ENCODE results near the gene HPS1. TPM values are rescaled to one million over a fixed set of nuclear protein-coding genes. Genes with fewer than 3 reads are reported as not detected.

The HPS1 gene
- total RNA-seq, 1 experiment from 2014 or later: 146 TPM

GRCh38 chr10:98478430-98479222 lies 31.9 kb upstream of the HPS1 start:
- POLR2A ChIA-PET: no interaction called here
- intact Hi-C loops (cut with micrococcal nuclease; ENCODE audit: unreplicated experiment): no loop called here

GRCh38 chr10:98477861-98478260 lies 31.1 kb upstream of the HPS1 start:
- CTCF ChIA-PET: no interaction called here
- BruUV-seq (replicated peaks): no TSS peak
- H3K4me3 ChIP-seq (ENCODE audit: low read depth in 2 of 2, low read length in 2 of 2): no peak overlapping the region
- in situ Hi-C loops (cut with HindIII; ENCODE audit: low pct_unique_long_range_greater_than_20kb, low sequenced_read_pairs) (no loop called here), intact Hi-C loops (cut with micrococcal nuclease; ENCODE audit: unreplicated experiment) (no loop called here)
- POLR2A ChIA-PET: no interaction called here
- DNase-seq (ENCODE audit: low read depth, low spot score): no peak
- H3K4me1 ChIP-seq (ENCODE audit: control insufficient read depth, insufficient read depth, low read length): no peaks in the 10 kb centered on the region
- no peaks in the 10 kb centered on the region for H3K9me3 ChIP-seq (ENCODE audit: control insufficient read depth, insufficient read depth, low read depth, low read length)
- ATAC-seq: no peak
- H3K27ac ChIP-seq (ENCODE audit: low read length): no peak overlapping the region
- no peaks in the 10 kb centered on the region for H3K36me3 ChIP-seq (ENCODE audit: control insufficient read depth, insufficient read depth, low read length)
- peaks cover 6% of the 10 kb centered on the region for H3K27me3 ChIP-seq (ENCODE audit: control insufficient read depth, insufficient read depth, low read length)
- TF ChIP-seq TCF7L2 (IDR thresholded peaks at IDR 0.05; ENCODE audit: low read depth, low read length): no peak
- no peak for TF ChIP-seq SIN3A (IDR thresholded peaks at IDR 0.05; ENCODE audit: borderline replicate concordance, insufficient read depth, low read depth, low read length)
- TF ChIP-seq CTCF (IDR thresholded peaks at IDR 0.05): no peak
- no peak for TF ChIP-seq POLR2AphosphoS5 (IDR thresholded peaks at IDR 0.05; ENCODE audit: low read depth, low read length)
- TF ChIP-seq, protein P1, sequence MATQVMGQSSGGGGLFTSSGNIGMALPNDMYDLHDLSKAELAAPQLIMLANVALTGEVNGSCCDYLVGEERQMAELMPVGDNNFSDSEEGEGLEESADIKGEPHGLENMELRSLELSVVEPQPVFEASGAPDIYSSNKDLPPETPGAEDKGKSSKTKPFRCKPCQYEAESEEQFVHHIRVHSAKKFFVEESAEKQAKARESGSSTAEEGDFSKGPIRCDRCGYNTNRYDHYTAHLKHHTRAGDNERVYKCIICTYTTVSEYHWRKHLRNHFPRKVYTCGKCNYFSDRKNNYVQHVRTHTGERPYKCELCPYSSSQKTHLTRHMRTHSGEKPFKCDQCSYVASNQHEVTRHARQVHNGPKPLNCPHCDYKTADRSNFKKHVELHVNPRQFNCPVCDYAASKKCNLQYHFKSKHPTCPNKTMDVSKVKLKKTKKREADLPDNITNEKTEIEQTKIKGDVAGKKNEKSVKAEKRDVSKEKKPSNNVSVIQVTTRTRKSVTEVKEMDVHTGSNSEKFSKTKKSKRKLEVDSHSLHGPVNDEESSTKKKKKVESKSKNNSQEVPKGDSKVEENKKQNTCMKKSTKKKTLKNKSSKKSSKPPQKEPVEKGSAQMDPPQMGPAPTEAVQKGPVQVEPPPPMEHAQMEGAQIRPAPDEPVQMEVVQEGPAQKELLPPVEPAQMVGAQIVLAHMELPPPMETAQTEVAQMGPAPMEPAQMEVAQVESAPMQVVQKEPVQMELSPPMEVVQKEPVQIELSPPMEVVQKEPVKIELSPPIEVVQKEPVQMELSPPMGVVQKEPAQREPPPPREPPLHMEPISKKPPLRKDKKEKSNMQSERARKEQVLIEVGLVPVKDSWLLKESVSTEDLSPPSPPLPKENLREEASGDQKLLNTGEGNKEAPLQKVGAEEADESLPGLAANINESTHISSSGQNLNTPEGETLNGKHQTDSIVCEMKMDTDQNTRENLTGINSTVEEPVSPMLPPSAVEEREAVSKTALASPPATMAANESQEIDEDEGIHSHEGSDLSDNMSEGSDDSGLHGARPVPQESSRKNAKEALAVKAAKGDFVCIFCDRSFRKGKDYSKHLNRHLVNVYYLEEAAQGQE (IDR thresholded peaks at IDR 0.05; ENCODE audit: insufficient read depth in 1 of 2, low read depth in 2 of 2, low read length in 1 of 2): no peak

More at GRCh38 chr10:98478430-98479222, 31.9 kb upstream of the HPS1 start:
- no peak for DNase-seq (ENCODE audit: low read depth, low spot score)
- Histone ChIP-seq H3K4me3 (ENCODE audit: low read depth in 2 of 2, low read length in 2 of 2) (no peak overlapping the region), H3K27me3 (ENCODE audit: control insufficient read depth, insufficient read depth, low read length) (peaks cover 9% of the 10 kb centered on the region), H3K36me3 (ENCODE audit: control insufficient read depth, insufficient read depth, low read length) (no peaks in the 10 kb centered on the region), H3K4me1 (ENCODE audit: control insufficient read depth, insufficient read depth, low read length) (no peaks in the 10 kb centered on the region), H3K27ac (ENCODE audit: low read length) (no peak overlapping the region), H3K9me3 (ENCODE audit: control insufficient read depth, insufficient read depth, low read depth, low read length) (no peaks in the 10 kb centered on the region)
- no peak for ATAC-seq
- TF ChIP-seq SIN3A (IDR thresholded peaks at IDR 0.05; ENCODE audit: borderline replicate concordance, insufficient read depth, low read depth, low read length) (no peak), POLR2AphosphoS5 (IDR thresholded peaks at IDR 0.05; ENCODE audit: low read depth, low read length) (no peak), TCF7L2 (IDR thresholded peaks at IDR 0.05; ENCODE audit: low read depth, low read length) (no peak), CTCF (IDR thresholded peaks at IDR 0.05) (no peak)
- TF ChIP-seq, protein P1 (IDR thresholded peaks at IDR 0.05; ENCODE audit: insufficient read depth in 1 of 2, low read depth in 2 of 2, low read length in 1 of 2): no peak
- no TSS peak for BruUV-seq (replicated peaks)
- CTCF ChIA-PET: no interaction called here
- in situ Hi-C loops (cut with HindIII; ENCODE audit: low pct_unique_long_range_greater_than_20kb, low sequenced_read_pairs): no loop called here

Data from Panc1 (cell line).